OCI-LY1 (cell line): ENCODE measurements around the gene PLA2G4B.

Experiments
- H2AFZ ChIP-seq: fragments of 200-600 bp; sonication (generic), shearing (Covaris generic); 2 replicates; pipeline ENCODE4 v1.6.0; 2014; ENCODE audit warnings: antibody characterized with exemption, mild to moderate bottlenecking, low read length
- H3F3A ChIP-seq: fragments of 200-600 bp; sonication (generic), shearing (Covaris generic); 2 replicates; pipeline ENCODE4 v1.6.0; 2014; ENCODE audit warnings: mild to moderate bottlenecking, antibody characterized with exemption, low read length, moderate library complexity; ENCODE audit not compliant: insufficient read depth
- H3K27ac ChIP-seq: fragments of 200-600 bp; sonication (generic); 2 replicates; pipeline ENCODE4 v1.5.1; 2014; ENCODE audit warnings: low read length, mixed run types, mild to moderate bottlenecking, low read depth; ENCODE audit not compliant: poor library complexity, severe bottlenecking
- H3K27me3 ChIP-seq: fragments of 200-600 bp; sonication (generic); 2 replicates; pipeline ENCODE4 v1.6.0; 2014; ENCODE audit warnings: antibody characterized with exemption, mild to moderate bottlenecking, low read length, moderate library complexity; ENCODE audit not compliant: insufficient read depth
- H3K36me3 ChIP-seq: fragments of 200-600 bp; sonication (generic); 2 replicates; pipeline ENCODE4 v1.6.1; 2014; ENCODE audit warnings: mild to moderate bottlenecking, antibody characterized with exemption, low read length, moderate library complexity, mixed read lengths; ENCODE audit not compliant: insufficient read depth
- H3K4me1 ChIP-seq: fragments of 200-600 bp; sonication (generic); 2 replicates; pipeline ENCODE4 v1.5.1; 2014; ENCODE audit warnings: mild to moderate bottlenecking, low read length, moderate library complexity; ENCODE audit not compliant: insufficient read depth, severe bottlenecking
- H3K4me2 ChIP-seq: fragments of 200-600 bp; sonication (generic), shearing (Covaris generic); 2 replicates; pipeline ENCODE4 v1.6.1; 2014; ENCODE audit warnings: low read length
- H3K4me3 ChIP-seq: fragments of 200-600 bp; sonication (generic); 2 replicates; pipeline ENCODE4 v1.5.1; 2014; ENCODE audit warnings: low read length, low read depth, mild to moderate bottlenecking, mixed read lengths; ENCODE audit not compliant: poor library complexity, severe bottlenecking
- H3K79me2 ChIP-seq: fragments of 200-600 bp; shearing (Covaris generic); 2 replicates; pipeline ENCODE4 v1.6.1; 2016; ENCODE audit warnings: mixed run types, low read length, mixed read lengths; ENCODE audit not compliant: insufficient read depth
- H3K9ac ChIP-seq: fragments of 200-600 bp; sonication (generic), shearing (Covaris generic); 2 replicates; pipeline ENCODE4 v1.6.1; 2014; ENCODE audit warnings: mild to moderate bottlenecking, low read length, mixed read lengths
- H3K9me2 ChIP-seq: fragments of 200-600 bp; sonication (generic), shearing (Covaris generic); 2 replicates; pipeline ENCODE4 v1.6.1; 2014; ENCODE audit warnings: low read depth, mild to moderate bottlenecking, low read length, mixed read lengths
- H3K9me3 ChIP-seq: fragments of 200-600 bp; shearing (Covaris generic); 2 replicates; pipeline ENCODE4 v1.6.1; 2014; ENCODE audit warnings: low read length, mixed read lengths
- H4K20me1 ChIP-seq: fragments of 200-600 bp; sonication (generic), shearing (Covaris generic); 2 replicates; pipeline ENCODE4 v1.6.0; 2016; ENCODE audit warnings: mild to moderate bottlenecking, low read length; ENCODE audit not compliant: insufficient read depth
- EZH2 ChIP-seq: fragments of 200-600 bp; sonication (generic), shearing (Covaris generic); IDR thresholded peaks from 2 replicates; pipeline ENCODE4 v1.8.0; 2017; ENCODE audit warnings: borderline replicate concordance, mixed run types, mild to moderate bottlenecking, antibody characterized with exemption, low read length, moderate library complexity, mixed read lengths
- TF ChIP-seq, protein P1 (sequence below): fragments of 200-600 bp; sonication (generic), shearing (Covaris generic); IDR thresholded peaks from 2 replicates; pipeline ENCODE4 v1.5.1; 2017; ENCODE audit warnings: mild to moderate bottlenecking, antibody characterized with exemption, low read length, moderate library complexity, mixed read lengths

Gene PLA2G4B

DNA sequence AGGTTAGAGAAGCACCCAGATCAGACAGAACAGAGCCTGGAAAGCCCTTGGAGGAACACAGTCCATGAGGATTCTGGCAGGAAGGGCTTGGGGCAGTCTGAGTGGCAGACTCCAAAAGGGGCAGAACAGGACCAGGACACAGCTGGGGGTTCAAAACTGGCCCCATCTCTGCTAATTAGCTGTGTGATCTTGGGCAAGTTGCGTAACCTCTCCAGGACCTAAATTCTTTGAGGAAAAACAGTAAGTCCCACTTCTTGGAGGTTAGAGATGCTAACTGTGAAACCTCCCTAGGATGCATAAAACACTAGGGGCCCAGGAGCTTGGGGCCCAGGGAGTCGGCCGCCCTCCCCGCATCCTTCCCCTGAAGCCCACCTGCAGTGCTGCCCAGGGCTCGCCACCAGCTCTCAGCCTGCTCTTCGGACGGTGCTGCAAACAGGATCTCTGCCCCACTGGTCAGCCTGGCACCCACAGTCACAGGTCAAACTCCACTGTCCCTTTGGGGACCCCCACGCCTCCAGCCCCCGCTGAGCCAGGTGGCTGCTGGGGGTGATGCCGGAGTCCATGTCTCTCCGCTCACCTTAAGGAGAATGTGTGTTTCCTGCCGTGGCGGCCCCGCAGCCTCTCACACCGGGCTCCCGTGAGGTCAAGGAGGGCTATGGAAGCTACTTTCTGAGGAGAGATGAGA lies 12.0 kb downstream of the PLA2G4B start:
- TF ChIP-seq EZH2, result no peak
- TF ChIP-seq, protein P1, sequence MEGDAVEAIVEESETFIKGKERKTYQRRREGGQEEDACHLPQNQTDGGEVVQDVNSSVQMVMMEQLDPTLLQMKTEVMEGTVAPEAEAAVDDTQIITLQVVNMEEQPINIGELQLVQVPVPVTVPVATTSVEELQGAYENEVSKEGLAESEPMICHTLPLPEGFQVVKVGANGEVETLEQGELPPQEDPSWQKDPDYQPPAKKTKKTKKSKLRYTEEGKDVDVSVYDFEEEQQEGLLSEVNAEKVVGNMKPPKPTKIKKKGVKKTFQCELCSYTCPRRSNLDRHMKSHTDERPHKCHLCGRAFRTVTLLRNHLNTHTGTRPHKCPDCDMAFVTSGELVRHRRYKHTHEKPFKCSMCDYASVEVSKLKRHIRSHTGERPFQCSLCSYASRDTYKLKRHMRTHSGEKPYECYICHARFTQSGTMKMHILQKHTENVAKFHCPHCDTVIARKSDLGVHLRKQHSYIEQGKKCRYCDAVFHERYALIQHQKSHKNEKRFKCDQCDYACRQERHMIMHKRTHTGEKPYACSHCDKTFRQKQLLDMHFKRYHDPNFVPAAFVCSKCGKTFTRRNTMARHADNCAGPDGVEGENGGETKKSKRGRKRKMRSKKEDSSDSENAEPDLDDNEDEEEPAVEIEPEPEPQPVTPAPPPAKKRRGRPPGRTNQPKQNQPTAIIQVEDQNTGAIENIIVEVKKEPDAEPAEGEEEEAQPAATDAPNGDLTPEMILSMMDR, result no peak
- Histone ChIP-seq H3K27ac (no peak overlapping the region), H3K4me3 (no peak overlapping the region), H3K79me2 (no peaks in the 10 kb centered on the region), H3K9ac (no peak overlapping the region), H2AFZ (no peak overlapping the region), H3K4me2 (no peak overlapping the region), H4K20me1 (no peaks in the 10 kb centered on the region), H3K36me3 (peaks cover 7% of the 10 kb centered on the region), H3K4me1 (no peaks in the 10 kb centered on the region), H3K9me3 (no peaks in the 10 kb centered on the region), H3K9me2 (no peaks in the 10 kb centered on the region), H3K27me3 (0 out of 2 replicates have a peak, but pooled peaks cover 6% of the 10 kb centered on the region), H3F3A (no peaks in the 10 kb centered on the region)

DNA sequence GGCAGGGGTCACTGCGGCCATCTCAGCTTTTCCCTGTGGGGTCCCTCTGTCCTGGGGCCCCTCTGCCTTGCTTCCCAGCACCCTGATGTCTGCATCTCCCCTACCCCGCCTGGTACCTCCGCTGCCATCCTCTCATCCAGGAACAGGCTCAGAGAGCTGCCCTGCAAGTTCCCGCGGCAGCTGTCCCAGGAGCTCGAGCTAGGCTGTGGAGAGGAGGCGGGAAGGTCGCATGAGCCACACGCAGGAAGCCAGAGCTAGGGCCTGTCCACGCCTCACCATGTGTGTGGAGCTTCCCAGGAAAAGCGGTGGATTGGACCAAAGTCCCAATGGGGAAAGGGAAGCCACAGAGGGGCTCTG lies 12.5 kb downstream of the PLA2G4B start:
- TF ChIP-seq, protein P1, result no peak
- no peak for TF ChIP-seq EZH2
- H3K36me3 ChIP-seq, result peaks cover 7% of the 10 kb centered on the region
- H3K27ac ChIP-seq, result no peak overlapping the region
- no peaks in the 10 kb centered on the region for H3K79me2 ChIP-seq
- H2AFZ ChIP-seq, result no peak overlapping the region
- H3K4me3 ChIP-seq, result no peak overlapping the region
- no peak overlapping the region for H3K9ac ChIP-seq
- no peaks in the 10 kb centered on the region for H3K4me1 ChIP-seq
- no peaks in the 10 kb centered on the region for H3F3A ChIP-seq
- H3K27me3 ChIP-seq, result 0 out of 2 replicates have a peak, but pooled peaks cover 6% of the 10 kb centered on the region
- no peak overlapping the region for H3K4me2 ChIP-seq
- H3K9me3 ChIP-seq, result no peaks in the 10 kb centered on the region
- H4K20me1 ChIP-seq, result no peaks in the 10 kb centered on the region
- H3K9me2 ChIP-seq, result no peaks in the 10 kb centered on the region

DNA sequence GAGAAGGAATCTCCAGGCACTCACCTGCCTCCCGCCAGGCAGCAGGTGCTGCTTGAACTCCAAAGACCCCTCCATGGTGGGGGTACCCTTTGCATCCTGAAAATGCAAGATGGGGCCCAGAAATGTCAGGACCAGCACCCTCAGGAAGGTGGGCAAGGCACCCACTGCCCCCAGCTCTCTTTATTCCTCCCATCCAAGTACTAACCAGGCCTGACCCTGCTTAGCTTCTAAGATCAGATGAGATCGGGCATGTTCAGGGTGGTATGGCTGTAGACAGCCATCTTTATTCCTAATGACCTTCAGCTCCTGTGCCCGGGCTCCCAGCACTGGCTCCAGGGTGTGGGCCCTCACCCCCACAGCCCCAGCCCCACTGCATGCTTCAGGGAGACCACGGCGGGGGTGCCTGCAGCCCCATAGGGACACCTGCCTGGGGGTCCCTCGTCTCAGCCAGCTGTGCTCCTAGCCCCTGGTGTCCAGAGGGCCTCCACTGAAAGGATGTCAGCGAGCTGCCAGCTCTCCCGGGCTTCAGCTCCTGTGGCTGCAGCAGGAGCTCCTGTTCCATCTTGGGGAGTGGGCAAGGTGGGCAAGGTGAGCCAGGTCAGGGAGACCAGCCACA lies 13.2 kb downstream of the PLA2G4B start:
- Histone ChIP-seq H3K79me2 (no peaks in the 10 kb centered on the region), H3K9ac (no peak overlapping the region), H3K9me2 (no peaks in the 10 kb centered on the region), H3K36me3 (peaks cover 7% of the 10 kb centered on the region), H3K4me3 (no peak overlapping the region), H3K4me2 (no peak overlapping the region), H3F3A (no peaks in the 10 kb centered on the region), H2AFZ (no peak overlapping the region), H3K4me1 (no peaks in the 10 kb centered on the region), H3K27me3 (0 out of 2 replicates have a peak, but pooled peaks cover 6% of the 10 kb centered on the region), H3K27ac (no peak overlapping the region), H3K9me3 (no peaks in the 10 kb centered on the region), H4K20me1 (no peaks in the 10 kb centered on the region)
- TF ChIP-seq, protein P1, result no peak
- no peak for TF ChIP-seq EZH2
